Measurements from ENCODE around the gene CENPQ.
A peak's percentile ranks its signal among the peaks of the same experiment; 100 is the strongest.

Gene CENPQ

DNA sequence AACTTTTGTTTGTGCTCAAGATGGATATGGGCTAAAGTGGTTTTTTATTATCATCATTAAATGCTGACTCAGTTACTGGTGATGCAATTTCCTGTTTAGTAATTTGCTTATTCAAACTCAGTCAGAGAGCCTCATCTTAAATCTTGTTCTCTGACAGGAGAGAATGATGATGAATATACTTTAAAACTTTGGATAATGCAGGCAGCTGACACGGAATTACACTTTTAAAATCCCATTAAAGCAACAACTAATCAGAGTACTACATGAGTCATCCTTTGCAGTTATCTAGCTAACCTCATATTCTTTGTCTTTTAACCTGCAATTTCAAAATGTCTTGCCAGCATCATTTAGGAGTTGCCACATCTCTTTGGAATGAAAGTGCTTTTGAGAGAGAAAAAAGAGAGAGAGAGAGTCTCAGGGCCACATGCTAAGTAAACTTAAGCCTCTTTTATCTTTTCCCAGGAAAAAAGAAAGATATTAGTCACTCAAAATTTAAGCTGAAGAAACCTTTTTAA, 78.1 kb downstream of the CENPQ start:
- peak; percentile 60 for DNase-seq (ENCODE audit: low spot score)

DNA sequence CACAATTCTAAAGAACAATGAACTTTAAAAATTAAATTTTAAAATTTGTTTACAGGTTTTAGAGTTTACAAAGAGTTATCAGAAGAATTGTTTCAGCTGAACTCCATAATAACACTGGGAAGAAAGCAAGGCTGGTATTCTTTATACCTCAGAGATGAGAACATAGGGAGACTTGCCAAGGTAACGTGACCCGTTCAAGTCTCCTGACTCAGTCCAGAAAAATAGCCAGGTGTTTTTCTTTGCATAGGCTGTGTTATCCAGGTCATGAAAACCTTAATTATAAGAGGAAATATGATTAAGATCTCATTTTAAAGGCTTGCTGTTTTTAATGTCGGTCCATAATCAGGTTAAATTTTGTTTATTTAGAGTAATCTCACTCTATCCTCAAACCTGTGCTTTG, 78.8 kb downstream of the CENPQ start:
- DNase-seq (ENCODE audit: low spot score): no peak
